ENCODE measurements around the gene EFCAB8.

- TF ChIP-seq CTCF (IDR thresholded peaks at IDR 0.05; ENCODE audit: insufficient read depth, low read depth, low read length) (no peak), EZH2 (IDR thresholded peaks at IDR 0.05; ENCODE audit: insufficient read depth, low read length) (no peak)
These were observed 20.1 kb downstream of the EFCAB8 start for GRCh38 chr20:32878820-32879219.

Measured in astrocyte (in vitro differentiated cells and primary cell).